Activated CD8-positive, alpha-beta memory T cell treated with anti-CD3 and anti-CD28 coated beads for 1 hour (primary cell): ENCODE data around the gene RRAGD.
"Not testable (repeated sequence)": the region's sequence is repeated elsewhere in the genome, so short reads cannot be mapped to it uniquely, and the experiment has no call there.

Source experiments
- DNase-seq, 2 donors: peaks; one replicate each; pipeline ENCODE4 v3.0.0-alpha.2; 2020; ENCODE audit warnings: low read depth in 1 of 2; ENCODE audit errors: extremely low read depth in 1 of 2

Gene RRAGD

GRCh38 chr6:89413006-89413400 is 930 bp upstream of the RRAGD start:
- no peak for DNase-seq

- no peak for DNase-seq
Measured at GRCh38 chr6:89411145-89412070, 665 bp downstream of the RRAGD start.

DNA sequence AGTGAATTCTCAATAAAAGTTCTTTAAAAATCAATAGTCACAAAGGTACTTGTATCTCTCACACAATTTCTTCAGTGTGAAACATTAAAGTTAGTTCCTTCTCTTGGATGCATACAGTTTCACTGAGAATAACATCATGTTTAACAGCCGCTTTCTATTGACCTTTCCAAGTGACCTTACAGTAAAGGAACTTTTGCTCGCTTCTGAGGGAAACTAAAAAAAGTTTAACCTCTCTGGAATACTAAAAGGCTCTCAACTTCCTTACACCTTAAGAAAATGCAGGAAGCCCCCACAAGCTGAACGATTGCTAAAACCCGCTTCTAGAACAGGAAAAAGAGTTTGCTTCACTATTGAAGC is 1.3 kb downstream of the RRAGD start:
- DNase-seq = no peak

GRCh38 chr6:89410231-89410761 is 1.8 kb downstream of the RRAGD start:
- no peak for DNase-seq

GRCh38 chr6:89409461-89410035 is 2.5 kb downstream of the RRAGD start:
- no peak for DNase-seq

DNA sequence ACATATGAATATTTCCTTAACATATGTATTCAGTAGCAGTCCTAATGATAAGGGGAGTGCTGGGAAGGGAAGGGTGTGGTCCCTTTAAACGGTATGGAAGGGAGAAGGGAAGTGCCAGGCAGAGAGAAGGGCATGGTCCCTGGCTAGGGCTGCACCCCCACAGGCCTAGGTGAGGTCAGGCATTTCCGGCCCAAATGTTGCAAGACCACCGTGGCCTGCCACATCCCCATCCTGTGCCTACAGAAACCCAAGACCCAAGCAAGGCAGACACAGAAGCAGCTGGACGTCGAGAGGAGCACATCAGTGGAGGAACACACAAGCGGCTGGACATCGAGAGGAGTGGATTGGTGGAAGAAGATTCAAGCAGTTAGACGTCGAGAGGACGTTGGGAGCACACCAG is 5.9 kb downstream of the RRAGD start:
- DNase-seq = no peak

GRCh38 chr6:89404512-89404911 is 7.6 kb downstream of the RRAGD start:
- no peak for DNase-seq

DNA sequence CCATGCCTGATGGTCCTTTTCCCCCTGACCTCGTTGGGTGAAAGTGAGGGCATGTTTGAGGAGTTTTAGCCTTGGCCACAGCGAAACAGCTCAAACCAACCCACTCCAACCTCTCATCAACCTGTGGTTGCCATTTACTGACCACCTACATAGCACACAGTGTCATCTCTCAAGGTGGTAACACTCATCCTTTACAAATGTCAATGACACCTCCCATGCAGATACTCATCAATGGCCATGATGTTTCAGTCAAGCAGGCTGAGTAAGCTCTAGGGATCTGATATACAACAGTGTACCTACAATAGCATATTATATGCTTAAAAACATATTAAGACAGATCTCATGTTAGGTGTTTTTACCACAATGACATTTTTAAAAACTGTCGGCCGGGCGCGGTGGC is 9.3 kb downstream of the RRAGD start:
- no peak for DNase-seq

- no peak for DNase-seq
Measured at GRCh38 chr6:89400912-89401399, 11.1 kb downstream of the RRAGD start.

DNA sequence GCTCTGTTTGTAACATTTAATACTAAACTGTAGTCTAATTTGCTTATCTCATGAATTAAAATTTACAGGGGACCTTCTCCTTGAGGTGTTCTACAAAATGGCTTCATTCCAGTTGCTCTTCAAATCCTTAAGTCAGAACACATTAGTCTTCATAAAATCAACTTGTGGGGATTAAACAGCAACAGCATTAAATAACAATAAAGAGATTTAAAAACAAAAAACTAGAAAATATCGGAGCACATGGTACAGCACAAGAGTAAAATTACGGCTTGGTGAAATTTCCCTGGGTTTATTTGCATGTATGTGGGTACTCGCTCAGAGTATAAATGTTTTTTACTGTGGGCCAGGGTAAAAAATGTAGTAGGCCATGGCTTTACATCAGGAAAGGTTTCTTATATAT is 12.0 kb downstream of the RRAGD start:
- no peak for DNase-seq

GRCh38 chr6:89398762-89399525 is 13.1 kb downstream of the RRAGD start:
- DNase-seq = no peak

GRCh38 chr6:89397884-89398283 is 14.2 kb downstream of the RRAGD start:
- not testable (repeated sequence) for DNase-seq

- no peak for DNase-seq
Measured at GRCh38 chr6:89393659-89394058, 18.4 kb downstream of the RRAGD start.

DNA sequence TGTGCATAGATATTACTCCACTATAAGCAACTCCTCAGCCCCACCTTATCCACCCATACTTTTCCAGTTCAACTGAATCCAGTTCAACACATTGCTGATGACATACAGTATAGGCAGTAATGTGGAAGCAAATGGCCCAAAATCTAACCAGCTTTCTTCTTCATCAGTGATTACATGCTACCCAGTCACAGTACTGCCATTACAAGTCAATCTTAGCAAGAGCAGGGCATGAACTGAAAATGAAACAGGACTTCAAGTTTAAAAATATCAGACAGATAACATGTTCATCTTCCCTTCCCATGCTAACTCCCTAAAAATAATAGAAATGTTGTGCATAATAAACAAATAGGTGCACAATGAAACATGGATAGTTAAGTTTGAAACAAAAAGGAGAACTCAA is 19.2 kb downstream of the RRAGD start:
- no peak for DNase-seq

DNA sequence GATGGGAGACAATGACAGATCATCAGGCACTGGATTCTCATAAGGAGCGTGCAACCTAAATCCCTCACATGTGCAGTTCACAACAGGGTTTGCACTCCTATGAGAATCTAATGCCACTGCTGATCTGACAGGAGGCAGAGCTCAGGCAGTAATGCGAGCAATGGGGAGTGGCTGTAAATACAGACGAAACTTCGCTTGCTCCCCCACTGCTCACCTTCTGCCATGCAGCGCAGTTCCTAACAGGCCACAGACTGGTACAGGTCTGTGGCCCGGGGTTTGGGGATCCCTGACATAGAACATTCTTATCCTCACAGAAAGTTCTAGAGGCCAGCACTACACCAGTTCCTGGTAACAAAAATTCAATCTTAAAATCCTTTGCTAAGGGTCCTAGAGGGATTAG is 23.2 kb downstream of the RRAGD start:
- no peak for DNase-seq

- no peak for DNase-seq
Measured at GRCh38 chr6:89387516-89388201, 24.4 kb downstream of the RRAGD start.

GRCh38 chr6:89386917-89387491 is 25.1 kb downstream of the RRAGD start:
- no peak for DNase-seq

- DNase-seq = no peak
Measured at GRCh38 chr6:89385846-89386245, 26.2 kb downstream of the RRAGD start.

DNA sequence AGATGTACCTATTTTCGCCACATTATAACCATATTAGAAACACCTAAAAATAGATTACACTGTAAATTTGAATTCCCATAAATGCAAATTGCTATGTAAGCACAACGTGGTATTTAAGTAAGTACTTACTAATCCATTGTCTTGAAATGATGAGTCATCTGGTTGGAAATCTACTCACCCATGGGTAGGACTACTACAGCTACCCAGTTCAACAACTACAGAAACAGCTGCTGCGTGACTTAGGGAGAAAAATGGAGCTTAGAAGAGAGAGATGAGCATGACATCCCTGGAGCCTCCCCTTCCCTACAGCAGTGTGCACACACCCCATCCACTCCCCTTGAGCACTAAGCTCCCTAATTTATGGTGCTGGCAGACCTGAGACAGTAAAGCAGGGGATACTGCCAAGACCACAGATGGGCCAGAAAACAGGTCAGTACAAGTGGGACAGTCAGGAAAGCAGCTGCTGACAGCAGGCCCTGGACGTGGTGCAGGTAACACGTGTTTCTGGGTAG is 26.9 kb downstream of the RRAGD start:
- DNase-seq = no peak

DNA sequence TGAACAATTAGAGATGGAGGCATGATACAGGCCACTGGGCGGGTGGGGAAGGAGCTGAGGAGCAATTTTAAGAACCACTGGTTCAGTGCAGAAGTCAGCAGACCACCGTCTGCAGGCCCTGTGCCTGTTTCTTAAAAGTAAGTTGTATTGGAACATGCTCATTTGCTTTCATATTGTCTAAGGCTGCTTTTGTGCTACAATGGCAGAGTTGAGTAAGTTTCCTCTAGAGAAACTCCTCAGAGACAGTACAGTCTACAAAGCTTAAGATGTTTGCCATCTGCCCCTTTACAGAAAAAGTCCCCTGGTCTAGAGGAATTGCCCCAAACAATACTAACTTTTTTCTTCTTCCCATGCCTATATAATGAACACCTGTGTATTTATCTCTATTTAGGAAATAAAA is 31.0 kb downstream of the RRAGD start:
- no peak for DNase-seq
